Panc1 (cell line): ENCODE data around the gene ECI1.

Experiments
- POLR2AphosphoS5 ChIP-seq: IDR thresholded peaks from 2 replicates; pipeline ENCODE4 v1.6.1; 2012; ENCODE audit warnings: mild to moderate bottlenecking, low read depth, low read length, moderate library complexity
- TF ChIP-seq, protein P1 (sequence below): fragments of 450-650 bp; IDR thresholded peaks from 2 replicates; pipeline ENCODE4 v1.5.1; 2017; ENCODE audit warnings: mild to moderate bottlenecking

DNA sequence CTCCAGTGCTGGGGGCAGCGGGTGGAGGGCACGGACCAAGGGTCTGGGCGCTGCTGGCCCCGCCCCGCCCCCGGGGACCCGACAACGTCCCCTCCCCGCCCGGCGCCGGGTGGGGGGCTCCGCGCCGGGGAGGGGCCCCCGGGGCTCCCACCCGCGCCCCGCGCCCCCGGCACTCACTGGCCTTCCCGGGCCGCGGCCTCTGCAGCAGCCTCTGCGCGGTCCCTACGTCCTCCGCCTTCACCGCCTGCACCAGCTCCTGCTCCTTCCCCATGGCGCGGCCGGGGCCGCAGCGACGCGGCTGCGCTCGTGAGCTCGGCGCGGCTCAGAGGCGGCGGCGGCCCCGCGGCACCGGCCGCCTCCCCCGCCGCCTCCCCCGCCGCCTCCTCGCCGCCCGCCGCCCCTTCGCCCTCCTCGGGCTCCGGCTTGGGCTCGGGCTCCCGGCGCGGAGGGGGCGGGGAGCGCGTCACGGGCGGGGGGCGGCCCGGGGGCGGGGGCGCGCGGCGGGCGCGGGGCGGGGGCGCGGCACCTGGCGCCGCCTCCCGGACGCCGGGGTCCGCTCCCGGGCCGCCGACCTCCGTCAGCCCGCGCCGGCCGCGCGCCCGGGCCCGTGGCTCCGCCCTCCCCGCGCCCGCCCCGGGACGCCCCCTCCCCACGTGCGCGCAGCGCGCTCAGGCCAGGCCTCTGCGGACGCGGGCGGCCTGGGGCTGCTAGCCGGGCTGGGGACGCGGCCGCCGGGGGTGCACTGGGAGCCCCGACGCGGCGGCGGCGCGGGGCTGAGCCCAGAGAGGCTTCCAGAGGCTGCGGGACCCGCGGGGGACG, 55.0 kb downstream of the ECI1 start, which contains the start of gene CASKIN1:
- TF ChIP-seq, protein P1, sequence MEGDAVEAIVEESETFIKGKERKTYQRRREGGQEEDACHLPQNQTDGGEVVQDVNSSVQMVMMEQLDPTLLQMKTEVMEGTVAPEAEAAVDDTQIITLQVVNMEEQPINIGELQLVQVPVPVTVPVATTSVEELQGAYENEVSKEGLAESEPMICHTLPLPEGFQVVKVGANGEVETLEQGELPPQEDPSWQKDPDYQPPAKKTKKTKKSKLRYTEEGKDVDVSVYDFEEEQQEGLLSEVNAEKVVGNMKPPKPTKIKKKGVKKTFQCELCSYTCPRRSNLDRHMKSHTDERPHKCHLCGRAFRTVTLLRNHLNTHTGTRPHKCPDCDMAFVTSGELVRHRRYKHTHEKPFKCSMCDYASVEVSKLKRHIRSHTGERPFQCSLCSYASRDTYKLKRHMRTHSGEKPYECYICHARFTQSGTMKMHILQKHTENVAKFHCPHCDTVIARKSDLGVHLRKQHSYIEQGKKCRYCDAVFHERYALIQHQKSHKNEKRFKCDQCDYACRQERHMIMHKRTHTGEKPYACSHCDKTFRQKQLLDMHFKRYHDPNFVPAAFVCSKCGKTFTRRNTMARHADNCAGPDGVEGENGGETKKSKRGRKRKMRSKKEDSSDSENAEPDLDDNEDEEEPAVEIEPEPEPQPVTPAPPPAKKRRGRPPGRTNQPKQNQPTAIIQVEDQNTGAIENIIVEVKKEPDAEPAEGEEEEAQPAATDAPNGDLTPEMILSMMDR: no peak
- no peak for TF ChIP-seq POLR2AphosphoS5
